DMS 273 (cell line): ENCODE measurements around the gene SEPTIN8.
A peak's percentile ranks its signal among the peaks of the same experiment; 100 is the strongest.

Experiments used
- DNase-seq: peaks from one replicate; lab custom pipeline; 2025; ENCODE audit not compliant: unreplicated experiment; lab: John Stamatoyannopoulos, UW

Gene SEPTIN8

GRCh38 chr5:132718544-132719312 is 58.3 kb downstream of the SEPTIN8 start:
- DNase-seq: no peak

- DNase-seq: peak; percentile 10
Observed at GRCh38 chr5:132714456-132715307, 62.4 kb downstream of the SEPTIN8 start.

- DNase-seq: no peak
Observed at GRCh38 chr5:132708645-132709044, 68.4 kb downstream of the SEPTIN8 start.

- no peak for DNase-seq
Observed at GRCh38 chr5:132704875-132705274, 72.2 kb downstream of the SEPTIN8 start.
